Naive thymus-derived CD4-positive, alpha-beta T cell (primary cell): ENCODE results near the gene ADRA2B. TPM values are rescaled to one million over a fixed set of nuclear protein-coding genes. Genes with fewer than 3 reads are reported as not detected.

Source experiments
- ATAC-seq: fragments of 150-1000 bp; cut with Tn5 transposase; 2 replicates; pipeline ENCODE4 v1.10.0; 2021; ENCODE audit warnings: mild to moderate bottlenecking, moderate library complexity
- CTCF ChIA-PET: fragments of 350-600 bp; sonication (Branson Sonifier 250); formaldehyde crosslinking; loops from one replicate; lab custom pipeline; 2021; ENCODE audit warnings: antibody characterized with exemption; lab: Charles Lee
- POLR2A ChIA-PET: fragments of 350-600 bp; sonication (Branson Sonifier 250); formaldehyde crosslinking; loops from one replicate; lab custom pipeline; 2021; ENCODE audit warnings: antibody characterized with exemption, inconsistent platforms; lab: Charles Lee
- DNase-seq, 9 donors: peaks; one replicate each; pipeline versions ENCODE4 v3.0.0 to v3.0.0-alpha.2; 2020 to 2022; ENCODE audit warnings: mixed read lengths in 1 of 9
- H3K27ac ChIP-seq: one replicate; pipeline ENCODE4 v1.7.0; 2013; ENCODE audit warnings: mild to moderate bottlenecking, low read depth, low read length, moderate library complexity
- H3K27me3 ChIP-seq, 2 donors: one replicate each; pipeline ENCODE4 v1.7.0; 2013; ENCODE audit warnings: low read length in 2 of 2, mild to moderate bottlenecking in 2 of 2, moderate library complexity in 2 of 2; ENCODE audit not compliant: control insufficient read depth in 2 of 2, insufficient read depth in 2 of 2
- H3K36me3 ChIP-seq, 3 experiments: 1 replicate in 2 of 3; 2 replicates in 1 of 3; pipeline ENCODE4 v1.7.0; 2013; ENCODE audit warnings: low read length in 3 of 3, mild to moderate bottlenecking in 3 of 3, moderate library complexity in 1 of 3; ENCODE audit not compliant: insufficient read depth in 3 of 3, control insufficient read depth in 2 of 3
- H3K4me1 ChIP-seq, 2 donors: one replicate each; pipeline ENCODE4 v1.7.0; 2013; ENCODE audit warnings: low read length in 2 of 2, mild to moderate bottlenecking in 2 of 2, moderate library complexity in 1 of 2; ENCODE audit not compliant: control insufficient read depth in 2 of 2, insufficient read depth in 2 of 2
- H3K4me3 ChIP-seq: 2 replicates; pipeline ENCODE4 v1.7.0; 2013; ENCODE audit warnings: mild to moderate bottlenecking, low read length
- H3K9me3 ChIP-seq, 3 experiments: 1 replicate in 2 of 3; 2 replicates in 1 of 3; pipeline ENCODE4 v1.7.0; 2013; ENCODE audit warnings: low read length in 3 of 3; ENCODE audit not compliant: control insufficient read depth in 2 of 3
- H3K27ac Mint-ChIP-seq, 9 donors: one replicate each; pipeline ENCODE4 v1.8.0; 2020 to 2022; ENCODE audit warnings: mixed read lengths in 9 of 9, mild to moderate bottlenecking in 8 of 9, moderate library complexity in 5 of 9, inconsistent platforms in 2 of 9
- H3K27me3 Mint-ChIP-seq, 5 donors: one replicate each; pipeline ENCODE4 v1.8.0; 2021 to 2022; ENCODE audit warnings: mixed read lengths in 5 of 5, mild to moderate bottlenecking in 1 of 5
- H3K36me3 Mint-ChIP-seq, 5 donors: one replicate each; pipeline ENCODE4 v1.8.0; 2020 to 2022; ENCODE audit warnings: mixed read lengths in 5 of 5, mild to moderate bottlenecking in 3 of 5, inconsistent platforms in 1 of 5
- H3K4me1 Mint-ChIP-seq, 7 donors: one replicate each; pipeline ENCODE4 v1.8.0; 2020 to 2022; ENCODE audit warnings: mixed read lengths in 7 of 7, mild to moderate bottlenecking in 3 of 7, inconsistent platforms in 1 of 7
- H3K4me3 Mint-ChIP-seq, 10 donors: one replicate each; pipeline ENCODE4 v1.8.0; 2020 to 2022; ENCODE audit warnings: mild to moderate bottlenecking in 10 of 10, mixed read lengths in 10 of 10, moderate library complexity in 6 of 10, inconsistent platforms in 2 of 10
- H3K9me3 Mint-ChIP-seq, 11 donors: one replicate each; pipeline ENCODE4 v1.8.0; 2020 to 2022; ENCODE audit warnings: mixed read lengths in 11 of 11, mild to moderate bottlenecking in 4 of 11, inconsistent platforms in 1 of 11, moderate library complexity in 1 of 11
- intact Hi-C, 2 donors: fragments of 100-400 bp; cut with micrococcal nuclease; formaldehyde crosslinking; loops; one replicate each; pipeline ENCODE4 v1.15.1; 2023
- polyA plus RNA-seq, 2 donors: library from polyadenylated mRNA; unstranded; fragments of 300-500 nt; fragmentation: Illumina TruSeq; gene quantifications; one replicate each; pipeline ENCODE4 v1.2.3, GENCODE V29; 2021
- total RNA-seq, 6 experiments: library from RNA in 5 of 6; stranded (reverse) in 5 of 6; gene quantifications; 1 replicate in 5 of 6; 2 replicates in 1 of 6; pipeline ENCODE4 v1.2.3 and lab custom pipeline; 2021 to 2026

Gene ADRA2B
- total and polyA plus RNA-seq, 7 experiments from 2014 or later = 0.15 to 0.93 (median 0.76) TPM; not detected in 4

DNA sequence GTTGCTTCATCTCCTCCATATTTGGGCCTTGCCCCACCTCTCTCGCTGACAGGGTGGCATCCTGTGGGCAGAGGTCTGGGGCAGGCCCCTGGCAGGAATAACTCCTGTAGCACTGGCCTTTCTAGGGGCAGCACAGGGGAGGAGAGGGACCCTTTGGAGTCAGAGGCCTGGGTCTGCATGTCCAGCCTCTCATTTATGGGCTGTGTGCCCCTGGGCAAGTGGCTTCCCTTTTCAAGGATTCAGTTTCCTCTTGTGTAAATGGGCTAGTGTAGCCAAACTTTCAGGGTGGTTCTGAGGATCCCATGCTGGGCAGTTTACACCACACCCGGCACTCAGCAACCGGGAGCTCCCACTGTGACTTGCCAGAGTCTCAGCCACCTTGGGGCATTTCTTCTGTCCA lies 23.4 kb downstream of the ADRA2B start:
- Mint-ChIP-seq H3K27me3 (peaks cover 0 to 9% (median 0%) of the 10 kb centered on the region in 5 donors), H3K27ac (no peak overlapping the region), H3K4me1 (peaks cover 0 to 4% (median 0%) of the 10 kb centered on the region in 7 donors), H3K36me3 (no peaks in the 10 kb centered on the region), H3K4me3 (no peak overlapping the region), H3K9me3 (no peaks in the 10 kb centered on the region)
- Histone ChIP-seq H3K9me3 (no peaks in the 10 kb centered on the region), H3K36me3 (no peaks in the 10 kb centered on the region), H3K4me1 (no peaks in the 10 kb centered on the region), H3K27me3 (no peaks in the 10 kb centered on the region), H3K27ac (no peak overlapping the region), H3K4me3 (no peak overlapping the region)
- ATAC-seq = no peak
- intact Hi-C loops = no loop called here
- DNase-seq = no peak
- ChIA-PET CTCF (no interaction called here), POLR2A (no interaction called here)

DNA sequence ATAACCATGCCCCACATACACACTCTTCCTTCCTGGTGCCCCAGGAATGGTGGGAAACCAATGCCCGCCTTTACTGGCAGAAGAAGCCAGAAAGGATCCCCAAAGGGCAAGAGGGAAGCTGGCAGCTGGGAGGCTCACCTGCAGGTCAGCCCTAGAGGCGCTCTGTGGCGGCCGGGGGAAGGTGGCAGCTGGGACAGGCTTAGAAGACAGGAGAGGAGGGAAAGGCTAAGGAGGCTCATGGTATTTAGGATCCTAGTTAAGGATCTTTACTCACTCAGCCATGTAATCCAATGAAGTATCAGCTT lies 23.8 kb downstream of the ADRA2B start:
- Histone ChIP-seq H3K27me3 (no peaks in the 10 kb centered on the region), H3K36me3 (no peaks in the 10 kb centered on the region), H3K4me3 (no peak overlapping the region), H3K9me3 (no peaks in the 10 kb centered on the region), H3K4me1 (no peaks in the 10 kb centered on the region), H3K27ac (no peak overlapping the region)
- H3K4me1 Mint-ChIP-seq = peaks cover 0 to 4% (median 0%) of the 10 kb centered on the region in 7 donors
- H3K36me3 Mint-ChIP-seq = no peaks in the 10 kb centered on the region
- intact Hi-C loops = no loop called here
- ChIA-PET POLR2A (no interaction called here), CTCF (no interaction called here)
- H3K4me3 Mint-ChIP-seq = peak overlapping the region in 1 of 10 donors; percentile 5
- no peaks in the 10 kb centered on the region for H3K9me3 Mint-ChIP-seq
- DNase-seq = no peak
- no peak for ATAC-seq
- H3K27me3 Mint-ChIP-seq = peaks cover 0 to 12% (median 0%) of the 10 kb centered on the region in 5 donors
- peak overlapping the region in 1 of 9 donors; percentile 41 for H3K27ac Mint-ChIP-seq

DNA sequence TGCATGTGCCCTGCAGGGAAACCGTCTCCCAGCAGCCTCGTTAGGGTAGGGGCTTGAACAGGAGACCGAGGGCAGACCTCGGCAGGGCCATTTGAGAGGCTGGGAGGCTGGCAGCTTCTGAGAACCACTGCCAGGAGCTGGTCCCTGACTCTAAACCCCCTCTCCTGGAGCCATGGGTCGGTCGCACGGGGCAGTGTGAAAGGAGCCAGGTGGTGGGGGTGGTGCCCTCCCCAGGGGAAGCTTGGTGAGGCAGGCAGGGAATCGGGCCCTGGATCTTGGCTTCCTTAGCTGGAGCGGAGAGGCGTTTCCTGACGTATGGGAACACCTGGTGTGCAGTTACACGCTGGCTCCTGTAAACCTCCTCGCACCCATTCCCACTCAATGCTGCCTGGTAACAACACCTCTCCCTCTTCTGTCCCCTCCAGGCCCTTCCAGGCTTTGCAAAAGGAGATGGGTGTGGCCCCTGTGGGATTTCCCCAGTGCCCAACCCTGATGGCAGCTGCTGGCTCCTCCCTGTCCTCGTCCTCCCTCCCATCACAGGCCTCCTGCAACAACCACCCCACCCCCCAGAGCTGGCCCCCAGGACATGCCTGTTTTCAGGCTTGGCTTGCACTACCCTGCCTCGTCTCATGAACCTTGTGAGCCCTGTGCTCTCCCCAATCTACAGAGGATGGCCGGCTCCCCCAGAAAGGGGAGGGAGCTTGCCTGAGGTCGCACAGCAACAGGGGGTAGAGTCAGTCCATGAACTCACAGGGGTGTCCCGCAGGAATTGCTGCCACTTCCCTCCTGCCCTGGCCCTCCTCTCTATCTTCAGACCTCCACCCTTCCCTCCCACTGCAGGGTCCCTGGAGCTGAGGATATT lies 24.4 kb downstream of the ADRA2B start:
- ChIA-PET CTCF (no interaction called here), POLR2A (no interaction called here)
- no peaks in the 10 kb centered on the region for H3K36me3 ChIP-seq
- no peaks in the 10 kb centered on the region for H3K4me1 ChIP-seq
- Mint-ChIP-seq H3K4me3 (peak overlapping the region in 1 of 10 donors; percentile 5), H3K27me3 (peaks cover 0 to 12% (median 0%) of the 10 kb centered on the region in 5 donors), H3K4me1 (peaks cover 0 to 4% (median 0%) of the 10 kb centered on the region in 7 donors), H3K36me3 (no peaks in the 10 kb centered on the region), H3K27ac (peak overlapping the region in 1 of 9 donors; percentile 41), H3K9me3 (peaks cover 0 to 4% (median 0%) of the 10 kb centered on the region in 11 donors)
- H3K9me3 ChIP-seq = no peaks in the 10 kb centered on the region
- H3K27me3 ChIP-seq = no peaks in the 10 kb centered on the region
- intact Hi-C loops = no loop called here
- DNase-seq (no peak), ATAC-seq (no peak)
- no peak overlapping the region for H3K27ac ChIP-seq
- H3K4me3 ChIP-seq = no peak overlapping the region

DNA sequence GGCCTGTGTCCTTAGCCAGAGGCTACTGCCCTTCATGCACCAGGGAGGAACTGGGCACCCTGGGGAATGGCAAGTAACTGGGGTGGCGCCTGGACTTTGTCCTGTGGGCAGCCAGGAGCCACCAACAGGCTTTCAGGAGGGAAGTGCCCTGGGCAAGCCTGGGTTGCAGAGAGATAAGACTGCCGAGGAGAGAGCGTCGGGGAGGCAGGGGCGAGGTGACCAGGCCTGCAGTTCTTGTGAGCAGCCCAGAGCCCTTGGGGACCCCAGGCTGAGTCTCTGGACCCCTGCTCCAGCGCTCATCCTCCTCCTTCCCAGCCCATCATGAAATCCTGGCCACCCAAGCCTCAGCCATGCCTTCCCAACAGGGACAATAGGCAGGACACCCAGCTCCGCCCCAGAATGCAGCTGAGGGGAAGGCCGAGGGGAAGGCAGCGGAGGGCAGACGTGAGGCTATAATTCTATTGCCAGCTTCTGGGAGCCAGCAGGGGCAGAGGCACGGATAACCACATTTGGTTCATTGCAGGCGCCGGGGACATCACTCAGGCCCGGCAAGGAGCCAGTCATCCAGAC lies 25.1 kb downstream of the ADRA2B start:
- H3K27me3 ChIP-seq = peaks cover 0 to 2% of the 10 kb centered on the region in 2 donors
- peaks cover 0 to 4% (median 0%) of the 10 kb centered on the region in 7 donors for H3K4me1 Mint-ChIP-seq
- DNase-seq (peak in 1 of 9 donors; percentile 11), ATAC-seq (no peak)
- H3K9me3 ChIP-seq = no peaks in the 10 kb centered on the region
- no peak overlapping the region for H3K4me3 Mint-ChIP-seq
- peaks cover 0 to 4% (median 0%) of the 10 kb centered on the region in 11 donors for H3K9me3 Mint-ChIP-seq
- no peaks in the 10 kb centered on the region for H3K36me3 ChIP-seq
- H3K4me1 ChIP-seq = no peaks in the 10 kb centered on the region
- H3K36me3 Mint-ChIP-seq = no peaks in the 10 kb centered on the region
- H3K4me3 ChIP-seq = no peak overlapping the region
- ChIA-PET CTCF (interaction anchor here (0.5 kb wide), 1 partner anchor 13 kb away, joined by 6 read pairs; no protein-coding TSS in a partner anchor), POLR2A (no interaction called here)
- H3K27ac ChIP-seq = no peak overlapping the region
- H3K27me3 Mint-ChIP-seq = peaks cover 0 to 14% (median 0%) of the 10 kb centered on the region in 5 donors
- H3K27ac Mint-ChIP-seq = no peak overlapping the region
- intact Hi-C loops = no loop called here

DNA sequence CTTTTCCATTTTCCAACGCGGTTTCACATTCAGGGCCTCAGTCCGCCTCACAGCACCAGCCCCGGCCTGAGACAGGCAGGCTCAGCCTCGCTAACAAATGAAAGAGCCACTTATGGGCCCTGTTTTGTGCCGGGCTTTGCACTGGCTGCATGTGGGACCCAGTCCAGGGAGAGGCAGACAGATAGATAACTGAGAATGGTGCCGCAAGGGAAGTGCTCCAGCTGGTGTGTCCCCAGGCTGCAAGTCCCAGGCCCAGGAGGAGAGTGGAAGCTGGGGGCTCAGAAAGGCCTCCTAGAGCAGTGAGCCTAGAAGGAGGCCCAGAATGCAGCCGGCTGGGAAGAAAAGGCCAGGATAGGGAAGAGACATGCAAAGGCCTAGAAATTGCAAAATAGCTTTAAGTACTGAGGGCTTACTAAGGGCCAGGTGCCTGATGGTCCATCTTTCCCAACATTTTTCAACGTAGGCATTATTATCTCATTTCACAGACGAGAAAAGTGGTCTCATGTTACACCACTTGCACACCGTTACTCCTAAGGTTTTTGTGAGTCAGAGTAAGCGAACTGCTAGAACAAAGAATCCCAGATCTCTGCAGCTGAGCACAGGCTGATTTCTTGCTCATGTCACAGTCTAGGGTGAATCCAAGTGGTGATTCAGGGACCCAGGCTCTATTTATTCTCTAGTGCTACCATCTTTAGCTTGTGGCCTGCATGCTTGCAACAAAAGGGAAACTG lies 26.0 kb downstream of the ADRA2B start:
- DNase-seq = no peak
- intact Hi-C loops = no loop called here

GRCh38 chr2:96089356-96090195 lies 26.8 kb downstream of the ADRA2B start:
- peaks cover 0 to 4% (median 0%) of the 10 kb centered on the region in 11 donors for H3K9me3 Mint-ChIP-seq
- Histone ChIP-seq H3K36me3 (no peaks in the 10 kb centered on the region), H3K27ac (no peak overlapping the region), H3K4me3 (no peak overlapping the region), H3K9me3 (no peaks in the 10 kb centered on the region), H3K4me1 (no peaks in the 10 kb centered on the region), H3K27me3 (peaks cover 0 to 2% of the 10 kb centered on the region in 2 donors)
- no peak overlapping the region for H3K4me3 Mint-ChIP-seq
- peak overlapping the region in 1 of 9 donors; percentile 67 for H3K27ac Mint-ChIP-seq
- DNase-seq (peak in 1 of 9 donors; percentile 13), ATAC-seq (no peak)
- intact Hi-C loops = loop anchor here in 1 of 2 donors (5.0 kb wide), 1 partner anchor 33 kb away; no protein-coding TSS in a partner anchor
- peaks cover 0 to 10% (median 0%) of the 10 kb centered on the region in 5 donors for H3K27me3 Mint-ChIP-seq
- peaks cover 0 to 4% (median 0%) of the 10 kb centered on the region in 7 donors for H3K4me1 Mint-ChIP-seq
- POLR2A ChIA-PET = no interaction called here
- no peaks in the 10 kb centered on the region for H3K36me3 Mint-ChIP-seq
- CTCF ChIA-PET = no interaction called here

More for the DNA sequence above, 26.0 kb downstream of the ADRA2B start:
- Mint-ChIP-seq H3K36me3 (no peaks in the 10 kb centered on the region), H3K27ac (no peak overlapping the region), H3K27me3 (peaks cover 0 to 11% (median 0%) of the 10 kb centered on the region in 5 donors), H3K4me3 (no peak overlapping the region), H3K4me1 (peaks cover 0 to 4% (median 0%) of the 10 kb centered on the region in 7 donors), H3K9me3 (peaks cover 0 to 4% (median 0%) of the 10 kb centered on the region in 11 donors)
- CTCF ChIA-PET = interaction anchor here (0.5 kb wide), 1 partner anchor 14 kb away, joined by 6 read pairs; no protein-coding TSS in a partner anchor
- H3K27me3 ChIP-seq = peaks cover 0 to 2% of the 10 kb centered on the region in 2 donors
- POLR2A ChIA-PET = no interaction called here
- no peaks in the 10 kb centered on the region for H3K9me3 ChIP-seq
- H3K36me3 ChIP-seq = no peaks in the 10 kb centered on the region
- no peak for ATAC-seq
- H3K27ac ChIP-seq = no peak overlapping the region
- no peak overlapping the region for H3K4me3 ChIP-seq
- no peaks in the 10 kb centered on the region for H3K4me1 ChIP-seq
